ENCODE results near the gene ZNHIT3. TPM values are rescaled to one million over a fixed set of nuclear protein-coding genes. Genes with fewer than 3 reads are reported as not detected.
"Not testable (repeated sequence)": the region's sequence is repeated elsewhere in the genome, so short reads cannot be mapped to it uniquely, and the experiment has no call there.

The ZNHIT3 gene
- total RNA-seq (2012; rRNA removed), result 27.8 and 35.3 TPM in 2 replicates
- polyA plus RNA-seq (2012; rRNA removed), result 47.4 and 52.3 TPM in 2 replicates
- polyA plus RNA-seq (2012; cell fraction: cytosol; rRNA removed), result 15.1 and 39.8 TPM in 2 replicates
- polyA plus RNA-seq (2012; cell fraction: nucleus; rRNA removed; ENCODE audit: low replicate concordance), result 4.4 and 18.5 TPM in 2 replicates
- percentile 57 among the genes with signal in this experiment for Bru-seq, nascent RNA
- percentile 56 among the genes with signal in this experiment for BruChase-seq, experiment 1, labeled RNA remaining after a 6-hour chase
- BruChase-seq, experiment 2, labeled RNA remaining after a 2-hour chase, result percentile 49 among the genes with signal in this experiment
- long read RNA-seq, transcript ZNHIT3-204 (5 exons, 951 nt), result major isoform, 12 of 15 reads
- long read RNA-seq, partial matches to known transcripts, result 0 of 15 reads
- long read RNA-seq, other reads (novel, unspliced or antisense), result 0 of 15 reads

GRCh38 chr17:36486204-36487194 lies at the start of gene ZNHIT3:
Gene ZNHIT3 (plus strand): TSS chr17:36486681. CDS start chr17:36486700, 19 bp downstream.
- in situ Hi-C loops (cut with MboI; ENCODE audit: low sequenced_read_pairs), result no loop called here
- H3K56ac ChIP-seq (ENCODE audit: extremely low read depth, insufficient read depth, low read length), result peak within 1 kb of the TSS; percentile 69; the same call in 1 of the 2 replicates
- peaks cover 2% of the 10 kb centered on the region for H3K36me3 ChIP-seq (ENCODE audit: control insufficient read depth, insufficient read depth, low read length)
- H3K4ac ChIP-seq (ENCODE audit: low read depth, low read length), result peak within 1 kb of the TSS; percentile 59
- peak within 1 kb of the TSS; percentile 14; the same call in 1 of the 2 replicates for H2AK5ac ChIP-seq (ENCODE audit: low read depth, low read length)
- ATAC-seq (ENCODE audit: low read depth) (peak; percentile 94), DNase-seq (peak; percentile 93)
- 1% methylated on average over 32 of the region's 73 CpGs; no CpG with 5 or more reads in 1 of the 2 experiments for WGBS, 2 experiments (ENCODE audit: extremely low coverage in 2 of 2, insufficient read length in 1 of 2)
- POLR2A ChIA-PET (ENCODE audit: unreplicated experiment), result interaction anchor here (0.5 kb wide), 1 partner anchor 65 kb away, joined by 3 read pairs; no protein-coding TSS in a partner anchor
- no peak within 1 kb of the TSS for H2BK20ac ChIP-seq (ENCODE audit: low read depth, low read length)
- peak within 1 kb of the TSS; percentile 84 for H3K4me2 ChIP-seq (ENCODE audit: low read depth, low read length)
- BruUV-seq (replicated peaks), result no TSS peak
- peak within 1 kb of the TSS; percentile 59 for H3K23ac ChIP-seq (ENCODE audit: low read depth, low read length)
- CTCF ChIA-PET, result no interaction called here
- H3K27ac ChIP-seq (ENCODE audit: insufficient read depth, low read length), result peak within 1 kb of the TSS; percentile 55
- H4K20me1 ChIP-seq (ENCODE audit: insufficient read depth, low read length), result no peaks in the 10 kb centered on the region
- peak within 1 kb of the TSS; percentile 42 for H4K91ac ChIP-seq (ENCODE audit: insufficient read depth, low read depth, low read length)
- peak within 1 kb of the TSS; percentile 77 for H3K9ac ChIP-seq (ENCODE audit: low read depth, low read length)
- H3K18ac ChIP-seq (ENCODE audit: low read depth, low read length), result peak within 1 kb of the TSS; percentile 11; the same call in 1 of the 2 replicates
- peaks cover 9 to 30% of the 10 kb centered on the region in 2 experiments; a peak in 3 of 4 replicates for H3K79me1 ChIP-seq (ENCODE audit: low read depth in 1 of 2, low read length in 2 of 2)
- peak within 1 kb of the TSS; percentile 88 for H4K5ac ChIP-seq (ENCODE audit: low read depth, low read length)
- H2BK5ac ChIP-seq (ENCODE audit: low read depth, low read length, poor library complexity, severe bottlenecking), result peak within 1 kb of the TSS; percentile 76
- H3K4me1 ChIP-seq (ENCODE audit: control insufficient read depth, insufficient read depth, low read length), result 0 out of 2 replicates have a peak, but pooled peaks cover 1% of the 10 kb centered on the region
- peak within 1 kb of the TSS; percentile 97 for H2AFZ ChIP-seq (replicated peaks; ENCODE audit: low read length, poor library complexity)
- peak within 1 kb of the TSS; percentile 78 to 97 for H4K8ac ChIP-seq (ENCODE audit: low read depth in 2 of 2, low read length in 2 of 2)
- no peak within 1 kb of the TSS for H2BK120ac ChIP-seq (ENCODE audit: low read depth, low read length)
- dilution Hi-C loops (cut with HindIII; ENCODE audit: low sequenced_read_pairs, unreplicated experiment), result no loop called here
- H3K14ac ChIP-seq (replicated peaks; ENCODE audit: low read depth, low read length), result peak within 1 kb of the TSS; percentile 47
- peak within 1 kb of the TSS; percentile 39 for H2AK9ac ChIP-seq (replicated peaks; ENCODE audit: low read depth, low read length, poor library complexity)
- TF ChIP-seq MAFK (IDR thresholded peaks at IDR 0.05; ENCODE audit: low read depth, low read length) (no peak), MXI1 (IDR thresholded peaks at IDR 0.05; ENCODE audit: borderline replicate concordance, low read depth, low read length) (peak; percentile 87), CHD1 (IDR thresholded peaks at IDR 0.05; ENCODE audit: low read depth, low read length) (no peak), RAD21 (IDR thresholded peaks at IDR 0.05; ENCODE audit: low read length) (no peak)
- intact Hi-C loops (cut with micrococcal nuclease), result no loop called here
- no peak within 1 kb of the TSS for H2BK15ac ChIP-seq (ENCODE audit: low read depth, low read length)
- H3K9me3 ChIP-seq (ENCODE audit: control insufficient read depth, insufficient read depth, low read length), result no peaks in the 10 kb centered on the region
- peak within 1 kb of the TSS; percentile 56 for H3K4me3 ChIP-seq (ENCODE audit: insufficient read depth, low read depth, low read length)
- peaks cover 12% of the 10 kb centered on the region; the same call in 1 of the 2 replicates for H3K9me1 ChIP-seq (ENCODE audit: insufficient read depth, low read length)
- peaks cover 7% of the 10 kb centered on the region; the same call in 1 of the 2 replicates for H3K27me3 ChIP-seq (ENCODE audit: control insufficient read depth, insufficient read depth, low read length)

- H3K18ac ChIP-seq (ENCODE audit: low read depth, low read length); H3K9ac ChIP-seq (ENCODE audit: low read depth, low read length); H3K4ac ChIP-seq (ENCODE audit: low read depth, low read length); H3K79me1 ChIP-seq (ENCODE audit: low read depth in 1 of 2, low read length in 2 of 2); H2AK5ac ChIP-seq (ENCODE audit: low read depth, low read length); H2AK9ac ChIP-seq (replicated peaks; ENCODE audit: low read depth, low read length, poor library complexity); dilution Hi-C loops (cut with HindIII; ENCODE audit: low sequenced_read_pairs, unreplicated experiment); DNase-seq; H2BK120ac ChIP-seq (ENCODE audit: low read depth, low read length); H4K8ac ChIP-seq (ENCODE audit: low read depth in 2 of 2, low read length in 2 of 2); H3K4me3 ChIP-seq (ENCODE audit: insufficient read depth, low read depth, low read length); H3K9me1 ChIP-seq (ENCODE audit: insufficient read depth, low read length); H3K27me3 ChIP-seq (ENCODE audit: control insufficient read depth, insufficient read depth, low read length); H3K14ac ChIP-seq (replicated peaks; ENCODE audit: low read depth, low read length); H3K9me3 ChIP-seq (ENCODE audit: control insufficient read depth, insufficient read depth, low read length); H2BK20ac ChIP-seq (ENCODE audit: low read depth, low read length); H3K56ac ChIP-seq (ENCODE audit: extremely low read depth, insufficient read depth, low read length); ATAC-seq (ENCODE audit: low read depth); H2AFZ ChIP-seq (replicated peaks; ENCODE audit: low read length, poor library complexity); in situ Hi-C loops (cut with MboI; ENCODE audit: low sequenced_read_pairs); H4K5ac ChIP-seq (ENCODE audit: low read depth, low read length); BruUV-seq (replicated peaks); POLR2A ChIA-PET (ENCODE audit: unreplicated experiment); intact Hi-C loops (cut with micrococcal nuclease); H2BK15ac ChIP-seq (ENCODE audit: low read depth, low read length); H4K91ac ChIP-seq (ENCODE audit: insufficient read depth, low read depth, low read length); H3K4me2 ChIP-seq (ENCODE audit: low read depth, low read length); H3K4me1 ChIP-seq (ENCODE audit: control insufficient read depth, insufficient read depth, low read length); H2BK5ac ChIP-seq (ENCODE audit: low read depth, low read length, poor library complexity, severe bottlenecking); H4K20me1 ChIP-seq (ENCODE audit: insufficient read depth, low read length); CTCF ChIA-PET; H3K23ac ChIP-seq (ENCODE audit: low read depth, low read length); H3K27ac ChIP-seq (ENCODE audit: insufficient read depth, low read length); H3K36me3 ChIP-seq (ENCODE audit: control insufficient read depth, insufficient read depth, low read length): not testable (repeated sequence)
- no CpG with 5 or more reads among the region's 4 CpGs for WGBS, 2 experiments (ENCODE audit: extremely low coverage in 2 of 2, insufficient read length in 1 of 2)
Observed at GRCh38 chr17:36441792-36442191, 44.7 kb upstream of the ZNHIT3 start.

All from IMR-90 (cell line).